ENCODE results near the gene B4GALNT3. TPM values are rescaled to one million over a fixed set of nuclear protein-coding genes. Genes with fewer than 3 reads are reported as not detected.

The B4GALNT3 gene
- total RNA-seq, 1 donor: 0.09 TPM

DNA sequence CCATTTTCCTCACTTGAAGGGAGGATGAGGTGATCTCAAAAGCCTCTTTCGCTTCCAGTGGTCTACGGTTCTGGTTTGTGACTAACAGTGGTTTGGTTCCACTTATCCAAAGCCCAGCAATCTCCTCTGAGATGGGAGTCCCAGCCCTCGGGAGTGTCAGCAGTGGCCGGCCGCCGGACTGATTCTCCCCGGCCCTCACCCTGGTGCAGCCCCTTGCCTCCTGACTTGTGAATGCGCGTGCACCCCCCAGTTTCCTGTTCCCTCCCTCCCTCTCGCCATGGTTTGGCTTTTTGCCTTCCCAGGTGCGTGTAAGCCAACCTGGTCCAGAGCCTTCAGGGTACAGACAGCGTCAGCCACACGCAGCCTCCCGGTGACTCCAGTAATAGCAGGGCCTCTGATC lies 74.5 kb downstream of the B4GALNT3 start:
- DNase-seq (ENCODE audit: low read depth): no peak
- TF ChIP-seq, protein P1, sequence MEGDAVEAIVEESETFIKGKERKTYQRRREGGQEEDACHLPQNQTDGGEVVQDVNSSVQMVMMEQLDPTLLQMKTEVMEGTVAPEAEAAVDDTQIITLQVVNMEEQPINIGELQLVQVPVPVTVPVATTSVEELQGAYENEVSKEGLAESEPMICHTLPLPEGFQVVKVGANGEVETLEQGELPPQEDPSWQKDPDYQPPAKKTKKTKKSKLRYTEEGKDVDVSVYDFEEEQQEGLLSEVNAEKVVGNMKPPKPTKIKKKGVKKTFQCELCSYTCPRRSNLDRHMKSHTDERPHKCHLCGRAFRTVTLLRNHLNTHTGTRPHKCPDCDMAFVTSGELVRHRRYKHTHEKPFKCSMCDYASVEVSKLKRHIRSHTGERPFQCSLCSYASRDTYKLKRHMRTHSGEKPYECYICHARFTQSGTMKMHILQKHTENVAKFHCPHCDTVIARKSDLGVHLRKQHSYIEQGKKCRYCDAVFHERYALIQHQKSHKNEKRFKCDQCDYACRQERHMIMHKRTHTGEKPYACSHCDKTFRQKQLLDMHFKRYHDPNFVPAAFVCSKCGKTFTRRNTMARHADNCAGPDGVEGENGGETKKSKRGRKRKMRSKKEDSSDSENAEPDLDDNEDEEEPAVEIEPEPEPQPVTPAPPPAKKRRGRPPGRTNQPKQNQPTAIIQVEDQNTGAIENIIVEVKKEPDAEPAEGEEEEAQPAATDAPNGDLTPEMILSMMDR (IDR thresholded peaks at IDR 0.05; ENCODE audit: insufficient read depth, low read length): no peak
- no peak overlapping the region for H3K4me3 ChIP-seq (ENCODE audit: low read depth, low read length)

GRCh38 chr12:535396-535795 lies 75.7 kb downstream of the B4GALNT3 start:
- TF ChIP-seq, protein P1 (IDR thresholded peaks at IDR 0.05; ENCODE audit: insufficient read depth, low read length): no peak
- H3K4me3 ChIP-seq (ENCODE audit: low read depth, low read length): no peak overlapping the region
- DNase-seq (ENCODE audit: low read depth): no peak

GRCh38 chr12:536751-537245 lies 77.1 kb downstream of the B4GALNT3 start:
- DNase-seq (ENCODE audit: low read depth): no peak
- TF ChIP-seq, protein P1 (IDR thresholded peaks at IDR 0.05; ENCODE audit: insufficient read depth, low read length): no peak
- H3K4me3 ChIP-seq (ENCODE audit: low read depth, low read length): no peak overlapping the region

DNA sequence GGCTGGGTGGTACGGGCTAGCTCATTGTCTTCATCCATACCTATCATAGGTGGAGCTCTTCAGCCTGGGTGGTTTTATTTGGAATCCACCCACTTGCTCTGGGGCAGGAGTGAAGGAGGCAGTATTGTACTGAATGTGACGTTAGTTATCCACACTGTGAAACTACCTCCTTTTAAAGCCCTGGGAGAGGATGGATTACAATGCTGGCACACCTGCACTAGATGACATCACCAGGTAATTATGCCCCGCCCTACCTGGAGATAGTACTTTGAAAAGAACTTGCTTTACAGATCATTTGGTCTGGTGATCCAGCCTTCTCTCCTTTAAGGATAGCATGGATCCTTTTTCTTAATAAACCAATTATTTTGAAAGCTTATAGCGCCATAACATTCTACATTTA lies 78.0 kb downstream of the B4GALNT3 start:
- TF ChIP-seq, protein P1 (IDR thresholded peaks at IDR 0.05; ENCODE audit: insufficient read depth, low read length): no peak
- no peak overlapping the region for H3K4me3 ChIP-seq (ENCODE audit: low read depth, low read length)
- DNase-seq (ENCODE audit: low read depth): no peak

DNA sequence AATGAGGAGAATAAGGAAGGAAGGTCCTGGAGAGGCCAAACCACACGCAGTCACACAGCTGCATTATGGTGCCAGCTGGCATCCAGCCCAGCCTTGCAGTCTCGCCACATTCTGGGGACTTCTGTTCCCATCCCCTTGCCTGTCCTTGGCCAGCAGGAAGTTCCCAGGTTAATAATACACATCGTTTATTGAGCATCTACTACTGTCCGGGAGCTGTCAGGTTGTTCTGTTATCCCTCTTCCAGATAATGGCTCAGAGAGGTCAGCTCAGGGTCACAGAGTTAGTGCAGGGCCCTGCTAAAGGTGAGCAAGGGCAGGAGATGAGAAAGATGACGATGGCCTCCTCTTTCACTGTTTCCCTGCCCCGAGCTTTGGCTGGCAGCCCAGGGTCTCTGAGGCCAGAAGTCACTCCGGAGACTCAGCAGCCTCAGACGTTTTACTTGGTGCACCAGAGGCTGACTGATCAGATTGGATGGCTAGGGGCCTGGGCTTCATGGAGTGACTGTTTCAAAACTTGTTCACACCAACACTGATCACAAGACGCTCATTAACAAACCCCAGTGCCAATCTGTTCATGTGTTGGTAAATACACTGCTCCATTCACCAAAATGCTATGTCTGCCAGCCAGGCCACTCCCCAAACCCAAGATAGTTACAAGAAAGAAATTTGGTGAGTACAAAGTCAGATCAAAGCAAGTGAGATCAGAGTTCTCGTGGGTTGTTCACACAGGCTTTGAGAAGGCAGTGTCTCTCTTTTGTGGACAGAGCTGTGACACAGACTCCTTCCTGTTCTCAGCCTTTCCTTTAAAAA lies 79.2 kb downstream of the B4GALNT3 start:
- TF ChIP-seq, protein P1 (IDR thresholded peaks at IDR 0.05; ENCODE audit: insufficient read depth, low read length): no peak
- H3K4me3 ChIP-seq (ENCODE audit: low read depth, low read length): no peak overlapping the region
- DNase-seq (ENCODE audit: low read depth): peak; percentile 49

DNA sequence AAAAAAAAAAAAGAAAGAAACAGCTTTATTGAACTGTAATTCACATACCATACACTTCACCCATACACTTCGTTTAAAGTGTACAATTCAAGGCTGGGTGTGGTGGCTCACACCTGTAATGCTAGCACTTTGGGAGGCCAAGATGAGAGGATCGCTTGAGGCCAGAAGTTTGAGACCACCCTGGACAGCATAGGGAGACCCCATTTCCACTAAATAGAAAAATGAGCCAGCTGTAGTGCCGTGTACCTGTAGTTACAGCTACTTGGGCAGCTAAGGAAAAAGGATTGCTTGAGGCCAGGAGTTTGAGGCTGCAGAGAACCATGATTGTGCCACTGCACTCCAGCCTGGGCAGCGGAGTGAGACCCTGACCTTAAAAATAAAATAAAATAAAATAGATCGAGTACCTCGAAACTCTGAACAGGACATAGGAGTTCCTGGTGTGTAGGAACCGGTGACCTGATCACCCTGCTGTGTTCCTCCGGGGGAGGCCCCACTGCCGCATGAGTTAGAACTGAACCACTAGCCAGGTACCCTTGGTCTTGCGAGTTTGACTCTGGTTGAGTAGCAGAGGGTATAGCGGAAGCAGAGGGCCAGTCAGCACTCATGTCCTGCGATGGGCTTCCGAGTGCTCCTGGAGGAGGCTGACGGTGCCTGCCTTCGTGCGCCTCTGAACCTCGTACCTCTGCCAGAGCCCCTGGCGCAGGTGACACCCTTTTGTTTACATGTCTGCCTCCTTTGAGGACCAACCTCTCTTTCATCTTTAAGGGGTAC lies 80.0 kb downstream of the B4GALNT3 start:
- H3K4me3 ChIP-seq (ENCODE audit: low read depth, low read length): no peak overlapping the region

More for the DNA sequence above, 80.0 kb downstream of the B4GALNT3 start:
- no peak for DNase-seq (ENCODE audit: low read depth)
- TF ChIP-seq, protein P1 (IDR thresholded peaks at IDR 0.05; ENCODE audit: insufficient read depth, low read length): no peak
